Uterus (tissue), 2 donors: ENCODE measurements around the gene COL5A1.

Experiments
- POLR2A ChIP-seq, 2 donors: fragments of 450-650 bp; IDR thresholded peaks; one replicate each; pipeline ENCODE4 v1.6.1; 2016; ENCODE audit warnings: antibody characterized with exemption in 2 of 2, mild to moderate bottlenecking in 1 of 2, moderate library complexity in 1 of 2
- TF ChIP-seq, protein P1 (sequence below), 4 experiments: fragments of 200-600 bp in 2 of 4; fragments of 450-650 bp in 2 of 4; sonication (generic) in 2 of 4; IDR thresholded peaks; one replicate each; pipeline ENCODE4 v1.5.1; 2016 to 2019; ENCODE audit warnings: antibody characterized with exemption in 4 of 4, mild to moderate bottlenecking in 2 of 4, moderate library complexity in 1 of 4

DNA sequence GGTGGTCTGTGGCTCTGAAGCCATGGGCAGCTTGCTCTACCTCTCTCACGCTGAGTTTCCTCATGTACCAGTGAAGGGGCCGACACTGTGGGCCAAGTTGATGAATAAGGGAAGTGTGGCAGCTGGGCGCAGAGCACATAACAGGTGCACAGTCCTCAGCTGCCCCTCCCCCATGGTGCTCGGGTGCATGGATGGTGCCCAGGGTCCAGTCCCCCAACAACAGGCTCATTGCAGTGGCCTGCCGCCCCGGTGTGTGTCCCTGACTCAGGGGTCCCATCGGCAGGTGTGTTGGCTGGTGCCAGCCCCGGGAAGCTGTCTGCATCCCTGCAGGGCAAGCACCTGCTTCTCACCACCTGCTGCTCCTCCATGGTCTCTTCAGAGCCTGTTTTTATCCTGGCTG lies 36.6 kb downstream of the COL5A1 start:
- TF ChIP-seq, protein P1, sequence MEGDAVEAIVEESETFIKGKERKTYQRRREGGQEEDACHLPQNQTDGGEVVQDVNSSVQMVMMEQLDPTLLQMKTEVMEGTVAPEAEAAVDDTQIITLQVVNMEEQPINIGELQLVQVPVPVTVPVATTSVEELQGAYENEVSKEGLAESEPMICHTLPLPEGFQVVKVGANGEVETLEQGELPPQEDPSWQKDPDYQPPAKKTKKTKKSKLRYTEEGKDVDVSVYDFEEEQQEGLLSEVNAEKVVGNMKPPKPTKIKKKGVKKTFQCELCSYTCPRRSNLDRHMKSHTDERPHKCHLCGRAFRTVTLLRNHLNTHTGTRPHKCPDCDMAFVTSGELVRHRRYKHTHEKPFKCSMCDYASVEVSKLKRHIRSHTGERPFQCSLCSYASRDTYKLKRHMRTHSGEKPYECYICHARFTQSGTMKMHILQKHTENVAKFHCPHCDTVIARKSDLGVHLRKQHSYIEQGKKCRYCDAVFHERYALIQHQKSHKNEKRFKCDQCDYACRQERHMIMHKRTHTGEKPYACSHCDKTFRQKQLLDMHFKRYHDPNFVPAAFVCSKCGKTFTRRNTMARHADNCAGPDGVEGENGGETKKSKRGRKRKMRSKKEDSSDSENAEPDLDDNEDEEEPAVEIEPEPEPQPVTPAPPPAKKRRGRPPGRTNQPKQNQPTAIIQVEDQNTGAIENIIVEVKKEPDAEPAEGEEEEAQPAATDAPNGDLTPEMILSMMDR (IDR thresholded peaks at IDR 0.05): no peak
- TF ChIP-seq POLR2A (IDR thresholded peaks at IDR 0.05): no peak
